ENCODE data around the gene ITGB2.
"Not testable (repeated sequence)": the region's sequence is repeated elsewhere in the genome, so short reads cannot be mapped to it uniquely, and the experiment has no call there.

Gene ITGB2

GRCh38 chr21:44940116-44940631 is 19.5 kb upstream of the ITGB2 start:
- DNase-seq: no peak

- peak; percentile 77 to 82 for DNase-seq
These were observed 18.9 kb upstream of the ITGB2 start, which contains the start of gene SLX9 for GRCh38 chr21:44939532-44940115. SLX9 (plus strand) TSS chr21:44940029; CDS start chr21:44940058, 29 bp downstream.

- DNase-seq: no peak
These were observed 18.3 kb upstream of the ITGB2 start for GRCh38 chr21:44938772-44939531.

- no peak for DNase-seq
These were observed 14.8 kb upstream of the ITGB2 start for GRCh38 chr21:44935533-44935927.

- no peak for DNase-seq
These were observed 14.3 kb upstream of the ITGB2 start for GRCh38 chr21:44934797-44935532.

GRCh38 chr21:44934276-44934675 is 13.6 kb upstream of the ITGB2 start:
- no peak for DNase-seq

GRCh38 chr21:44933918-44934260 is 13.2 kb upstream of the ITGB2 start:
- DNase-seq: no peak

GRCh38 chr21:44933199-44933917 is 12.7 kb upstream of the ITGB2 start:
- DNase-seq: no peak

- peak; percentile 72 to 73 for DNase-seq
These were observed 11.9 kb upstream of the ITGB2 start for GRCh38 chr21:44932408-44933181.

- DNase-seq: no peak
These were observed 11.1 kb upstream of the ITGB2 start for GRCh38 chr21:44931501-44932407.

GRCh38 chr21:44931137-44931500 is 10.4 kb upstream of the ITGB2 start:
- DNase-seq: peak in 1 of 2 donors; percentile 53

- DNase-seq: peak; percentile 68 to 78
These were observed 9.9 kb upstream of the ITGB2 start for GRCh38 chr21:44930543-44930981.

GRCh38 chr21:44929799-44930542 is 9.3 kb upstream of the ITGB2 start:
- DNase-seq: no peak

GRCh38 chr21:44929242-44929798 is 8.6 kb upstream of the ITGB2 start:
- DNase-seq: no peak

- not testable (repeated sequence) for DNase-seq
These were observed 8.0 kb upstream of the ITGB2 start for GRCh38 chr21:44928500-44929241.

- DNase-seq: peak; percentile 94 to 96
These were observed 7.1 kb upstream of the ITGB2 start for GRCh38 chr21:44927587-44928461.

GRCh38 chr21:44927259-44927586 is 6.5 kb upstream of the ITGB2 start:
- DNase-seq: no peak

Measured in activated CD4-positive, alpha-beta T cell treated with anti-CD3 and anti-CD28 coated beads for 4 hours (primary cell).